ENCODE measurements around the gene SIRPG.
A peak's percentile ranks its signal among the peaks of the same experiment; 100 is the strongest.
"Not testable (repeated sequence)": the region's sequence is repeated elsewhere in the genome, so short reads cannot be mapped to it uniquely, and the experiment has no call there.

Gene SIRPG

DNA sequence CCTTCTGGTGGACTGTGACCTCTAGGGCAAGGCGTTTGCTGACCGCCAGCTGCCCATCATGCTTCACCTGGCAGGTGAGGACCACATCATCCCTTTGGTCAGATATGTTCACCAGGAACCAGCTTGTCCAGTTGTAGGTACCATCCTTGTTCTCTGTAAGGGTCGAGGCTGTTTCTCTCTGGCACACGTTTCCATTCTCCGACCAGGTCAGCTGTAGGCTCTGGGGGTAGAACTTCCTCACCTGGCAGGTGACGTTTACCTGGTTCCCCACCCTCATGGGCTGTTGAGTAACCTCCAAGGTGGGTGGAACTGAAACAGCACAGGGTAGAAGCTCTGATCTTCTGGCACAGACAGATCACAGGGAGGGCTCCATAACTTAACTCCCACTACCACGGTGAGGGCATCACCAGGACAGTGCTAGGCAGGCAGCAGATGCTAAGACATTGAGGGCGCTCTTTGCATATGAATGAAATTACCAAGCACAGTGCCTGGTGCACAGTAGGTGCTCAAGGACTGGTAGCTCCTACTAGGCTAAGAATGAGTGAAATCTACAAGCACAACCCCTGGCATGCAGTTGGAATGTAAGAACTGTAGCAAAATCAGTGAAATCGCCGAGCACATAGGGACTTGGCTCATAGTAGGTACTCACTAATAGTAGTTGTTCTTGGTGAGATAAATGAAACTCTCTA is 22.1 kb downstream of the SIRPG start:
- DNase-seq = no peak

DNA sequence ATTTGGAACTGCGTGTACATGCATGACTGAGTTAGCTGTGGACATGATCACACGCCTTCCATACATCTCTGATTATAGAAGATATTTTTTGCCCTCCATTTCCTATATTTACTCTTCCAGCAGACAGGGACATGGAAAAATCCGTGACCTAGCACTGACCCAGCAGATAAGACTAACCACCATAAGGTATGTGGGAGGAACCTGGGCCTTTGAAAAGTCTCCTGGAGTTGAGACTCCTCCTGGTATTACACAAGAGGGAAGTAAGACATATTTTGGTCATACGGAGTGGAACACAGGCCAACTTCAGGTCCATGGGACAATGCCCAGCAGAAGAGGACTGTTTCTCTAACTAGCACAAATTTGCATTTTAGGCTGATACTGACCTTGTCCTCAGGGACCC is 24.0 kb downstream of the SIRPG start:
- no peak for DNase-seq

DNA sequence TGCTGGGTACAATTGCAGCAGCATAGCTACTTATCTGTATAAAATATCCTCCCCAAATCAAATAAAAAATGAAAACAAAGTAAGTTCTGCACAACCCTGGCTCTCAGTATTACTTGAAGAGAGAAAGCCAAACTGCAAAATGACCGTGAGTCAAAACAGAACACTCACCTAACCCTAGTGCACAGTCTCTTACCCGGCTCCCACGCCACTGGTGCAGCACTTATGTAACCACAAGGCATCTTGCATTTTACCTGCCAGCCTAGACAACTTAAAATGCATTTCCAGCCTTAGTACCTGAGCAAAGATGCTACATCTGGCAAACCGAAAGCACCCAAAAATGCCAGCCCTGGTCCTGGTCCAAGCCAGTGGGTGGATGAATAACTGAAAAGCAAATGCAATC is 25.4 kb downstream of the SIRPG start:
- DNase-seq = no peak

DNA sequence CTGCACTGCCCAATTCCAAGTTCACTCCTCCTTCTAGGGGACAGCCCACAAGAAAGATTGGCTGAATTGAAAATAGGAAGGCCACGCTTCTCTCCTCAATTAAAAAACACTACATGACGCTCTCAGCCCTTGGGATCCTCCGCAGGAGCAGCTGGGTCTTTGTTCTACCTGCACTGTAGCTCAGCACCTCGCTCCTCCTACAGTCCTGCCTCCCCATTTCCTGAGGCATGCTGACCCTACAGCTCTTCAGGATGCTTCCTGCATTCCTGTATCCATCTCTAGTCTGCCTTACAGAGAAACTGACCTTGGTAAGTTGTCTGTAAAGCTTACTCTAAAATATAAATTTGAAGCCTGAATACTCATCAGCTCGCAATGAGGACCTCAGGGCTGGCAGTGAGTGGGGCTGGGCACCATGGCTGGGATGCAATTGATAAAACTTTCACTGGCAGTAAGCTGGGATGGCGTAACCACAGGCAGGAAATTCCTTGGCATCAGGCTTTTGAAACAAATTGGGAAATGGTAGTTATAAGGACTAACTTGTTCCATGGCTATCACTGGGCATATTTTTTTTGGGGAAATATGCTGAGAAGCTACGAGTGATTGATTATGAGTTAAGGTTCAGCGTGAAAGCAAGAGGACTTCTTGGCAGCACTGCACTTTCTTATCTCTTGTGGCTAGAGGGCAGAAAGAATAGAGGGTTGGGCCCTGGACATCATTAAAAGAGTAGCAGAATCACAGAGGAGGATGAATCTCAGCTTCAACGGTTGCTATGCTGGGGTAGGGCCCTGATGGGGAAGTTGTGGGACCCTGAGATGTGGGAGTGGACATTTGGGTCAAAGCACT is 26.0 kb downstream of the SIRPG start:
- no peak for DNase-seq

DNA sequence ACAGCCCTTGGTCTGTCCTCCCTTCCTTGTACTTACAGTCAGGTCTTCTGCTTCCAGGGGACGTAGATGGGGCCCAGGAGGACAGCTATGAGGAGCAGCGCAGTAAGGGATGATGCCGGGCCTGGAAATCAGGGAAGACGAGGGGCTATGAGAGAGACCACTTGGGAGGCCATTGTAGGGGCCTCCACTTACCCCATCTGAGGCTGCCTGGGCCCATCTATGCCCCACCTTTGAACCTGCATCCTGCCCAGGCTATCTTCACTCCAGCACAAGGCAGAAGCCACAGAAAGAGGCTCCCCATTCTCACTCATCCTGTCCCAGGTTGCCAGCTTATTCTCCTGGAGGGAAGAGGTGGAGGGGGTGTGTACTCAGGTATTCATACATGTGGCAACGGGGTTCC is 27.4 kb downstream of the SIRPG start:
- no peak for DNase-seq

DNA sequence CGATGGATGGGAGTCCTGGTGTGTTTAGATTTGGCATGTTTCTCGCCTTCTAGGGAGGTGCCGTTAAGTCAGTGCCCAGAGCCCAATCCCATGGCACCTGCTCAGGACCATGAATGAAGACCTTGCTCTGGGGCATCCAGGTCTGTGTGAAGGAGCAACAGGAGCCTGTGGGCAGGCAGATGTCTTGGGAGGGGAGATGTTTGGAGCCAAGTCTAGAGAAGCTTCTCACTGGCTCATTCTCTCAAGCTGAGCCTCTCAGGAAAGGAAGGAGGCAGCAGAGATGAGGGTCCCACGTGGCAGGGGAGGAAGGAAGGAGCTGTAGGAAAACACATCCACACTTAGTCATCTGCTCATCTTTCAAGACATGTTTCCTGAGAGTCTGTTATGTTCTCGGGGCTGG is 28.3 kb downstream of the SIRPG start:
- DNase-seq = no peak

DNA sequence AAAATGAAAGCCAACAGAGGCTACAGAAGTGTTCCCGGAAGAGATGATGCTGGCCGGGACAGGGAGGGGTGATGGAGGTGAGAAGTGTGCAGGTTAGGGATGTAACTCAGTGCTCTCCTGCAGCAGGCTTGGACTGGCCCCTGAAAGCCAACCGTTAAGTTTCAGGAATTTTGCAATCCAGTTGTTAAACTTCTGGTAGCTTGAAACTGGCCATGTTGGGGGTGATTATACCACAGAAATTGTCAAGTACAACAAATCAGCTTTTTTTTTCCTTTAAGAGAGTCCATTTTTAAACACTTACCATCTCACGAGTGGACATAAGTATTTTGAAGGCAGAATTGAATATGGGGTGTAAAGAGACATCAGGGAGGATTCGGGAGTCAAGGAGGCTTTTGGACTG is 29.0 kb downstream of the SIRPG start:
- DNase-seq = no peak

DNA sequence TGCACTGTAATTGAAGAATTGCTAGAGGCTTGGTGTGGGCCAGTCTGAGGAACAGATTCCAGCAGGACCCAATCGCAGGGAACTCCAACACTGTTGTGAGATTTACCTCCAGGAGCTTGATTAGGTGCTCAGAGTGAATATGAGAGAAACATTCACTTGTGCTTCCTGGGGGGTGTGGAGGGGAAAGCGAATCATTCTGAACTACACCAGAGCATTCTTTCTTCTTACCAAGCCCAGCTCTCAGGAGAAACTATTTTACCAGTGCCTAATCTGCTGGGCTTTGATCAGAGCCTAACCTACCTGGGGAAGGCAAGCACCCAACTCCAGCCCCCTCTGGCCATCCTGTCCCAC is 30.4 kb downstream of the SIRPG start:
- DNase-seq = no peak

DNA sequence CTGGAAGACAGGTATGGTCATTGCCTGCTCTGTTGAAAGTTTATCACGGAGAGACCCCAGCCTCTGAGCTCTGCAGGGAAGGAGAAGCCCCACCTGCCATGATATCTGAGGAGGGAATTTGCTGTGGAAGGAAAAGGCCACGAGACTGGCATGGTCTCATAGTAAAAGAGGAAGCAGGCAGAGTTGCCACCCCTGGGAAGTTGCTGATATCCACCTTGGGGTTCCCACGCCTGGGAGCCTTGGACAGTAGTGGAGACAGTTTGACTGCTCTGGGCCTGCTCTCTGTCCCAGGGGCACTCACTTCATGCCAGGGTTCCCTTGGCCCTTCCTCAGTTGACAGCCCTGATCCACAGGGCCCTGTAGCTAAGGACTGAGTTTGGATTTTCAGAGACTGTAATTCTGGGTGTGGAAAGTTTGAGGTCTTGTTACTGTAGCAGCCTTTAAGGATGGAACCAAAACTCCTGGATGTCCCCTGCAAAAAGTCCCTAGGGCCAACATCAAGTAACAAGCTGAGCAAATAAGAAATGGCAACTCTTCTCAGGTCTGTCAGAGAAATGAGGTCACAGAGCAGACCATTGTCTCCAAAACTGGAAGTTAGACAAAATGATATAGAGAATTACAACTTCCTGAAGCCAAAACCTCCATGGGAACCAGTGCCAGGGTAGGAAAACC is 30.9 kb downstream of the SIRPG start:
- DNase-seq = peak; percentile 16 to 64

DNA sequence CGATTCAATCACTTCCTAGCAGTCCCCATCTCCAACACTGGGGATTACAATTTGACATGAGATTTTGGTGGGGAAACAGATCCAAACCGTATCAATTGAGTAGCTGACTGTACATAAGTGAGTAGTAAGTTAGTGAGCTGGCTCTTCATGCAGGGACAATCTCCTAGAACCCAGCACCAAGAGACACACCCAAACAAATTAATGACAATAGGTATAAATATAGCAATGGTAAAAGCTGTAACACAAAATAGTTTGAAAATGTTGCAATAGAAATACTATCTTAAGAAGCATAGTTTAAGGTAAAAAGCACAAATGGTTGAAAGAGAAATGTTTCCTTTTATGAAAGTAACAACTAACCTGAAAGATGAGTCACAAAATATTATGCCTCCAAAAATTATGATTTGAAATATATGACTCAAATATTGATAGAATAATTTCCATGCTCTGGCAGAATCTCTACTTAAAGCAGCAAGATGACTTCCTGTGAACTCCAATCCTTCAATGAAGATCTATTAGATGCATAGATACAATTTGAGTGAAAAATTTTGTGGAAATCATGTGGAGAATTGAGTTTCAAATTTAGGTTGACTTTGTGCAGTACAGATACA is 32.4 kb downstream of the SIRPG start:
- DNase-seq = peak in 1 of 2 donors; percentile 0

DNA sequence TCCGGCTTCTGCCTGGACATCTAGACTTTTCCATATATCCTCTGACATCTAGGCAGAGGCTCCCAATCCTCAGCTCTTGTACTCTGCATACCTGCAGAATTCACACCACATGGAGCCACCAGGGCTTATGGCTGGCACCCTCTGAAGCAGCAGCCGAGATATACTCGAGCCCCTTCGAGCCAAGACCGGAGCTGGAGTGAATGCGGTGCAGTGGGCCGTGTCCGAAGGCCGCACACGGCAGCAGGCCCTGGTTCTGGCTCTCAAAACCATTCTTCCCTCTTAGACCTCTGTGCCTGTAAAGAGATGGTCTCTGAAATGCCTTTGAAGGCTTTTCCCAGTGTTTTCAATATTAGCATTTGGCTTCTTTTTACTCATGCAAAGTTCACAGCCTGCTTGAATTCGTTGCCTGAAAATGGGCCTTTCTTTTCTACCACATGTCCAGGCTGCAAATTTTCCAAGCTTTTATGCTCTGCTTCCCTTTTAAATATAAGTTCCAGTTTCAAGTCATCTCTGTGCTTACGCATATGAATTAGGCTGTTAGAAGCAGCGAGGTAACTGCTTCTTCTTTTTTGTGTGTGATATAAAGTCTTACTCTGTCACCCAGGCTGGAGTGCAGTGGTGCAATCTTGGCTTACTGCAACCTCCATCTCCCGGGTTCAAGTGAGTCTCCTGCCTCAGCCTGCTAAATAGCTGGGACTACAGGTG is 33.9 kb downstream of the SIRPG start:
- DNase-seq = peak; percentile 67 to 82

DNA sequence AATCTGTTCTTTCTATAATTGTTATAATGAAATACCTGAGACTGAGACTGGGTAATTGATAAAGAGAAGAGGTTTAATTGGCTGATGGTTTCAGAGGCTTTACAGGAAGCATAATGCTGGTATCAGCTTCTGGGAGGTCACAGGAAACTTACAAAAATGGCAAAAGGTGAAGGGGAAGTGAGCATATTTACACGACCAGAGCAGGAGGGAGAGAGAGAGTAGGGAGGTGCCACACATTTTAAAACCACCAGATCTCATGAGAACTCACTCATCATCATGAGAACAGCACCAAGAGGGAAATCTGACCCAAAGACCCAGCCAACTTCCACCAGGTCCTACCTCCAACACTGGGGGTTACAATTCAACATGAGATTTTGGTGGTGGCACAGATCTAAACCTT is 35.1 kb downstream of the SIRPG start:
- peak in 1 of 2 donors; percentile 26 for DNase-seq

DNA sequence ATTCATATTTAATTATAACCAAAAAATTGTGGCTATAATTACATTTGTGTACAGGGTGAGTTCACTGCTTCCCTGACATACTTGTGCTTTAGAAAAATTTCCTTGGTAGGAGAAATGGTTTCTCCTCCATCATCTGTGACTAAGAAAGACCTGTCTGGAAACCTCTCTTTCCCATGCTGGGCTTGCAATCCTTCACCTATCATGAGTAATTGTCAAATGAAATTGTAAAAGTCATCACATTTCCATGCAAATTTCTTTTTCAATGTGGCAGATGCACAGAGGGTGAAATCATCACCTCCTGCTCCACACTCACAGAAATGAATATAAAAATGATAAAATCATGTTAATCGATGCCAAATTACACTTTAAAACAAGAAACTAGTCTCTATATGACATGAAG is 36.3 kb downstream of the SIRPG start:
- no peak for DNase-seq

DNA sequence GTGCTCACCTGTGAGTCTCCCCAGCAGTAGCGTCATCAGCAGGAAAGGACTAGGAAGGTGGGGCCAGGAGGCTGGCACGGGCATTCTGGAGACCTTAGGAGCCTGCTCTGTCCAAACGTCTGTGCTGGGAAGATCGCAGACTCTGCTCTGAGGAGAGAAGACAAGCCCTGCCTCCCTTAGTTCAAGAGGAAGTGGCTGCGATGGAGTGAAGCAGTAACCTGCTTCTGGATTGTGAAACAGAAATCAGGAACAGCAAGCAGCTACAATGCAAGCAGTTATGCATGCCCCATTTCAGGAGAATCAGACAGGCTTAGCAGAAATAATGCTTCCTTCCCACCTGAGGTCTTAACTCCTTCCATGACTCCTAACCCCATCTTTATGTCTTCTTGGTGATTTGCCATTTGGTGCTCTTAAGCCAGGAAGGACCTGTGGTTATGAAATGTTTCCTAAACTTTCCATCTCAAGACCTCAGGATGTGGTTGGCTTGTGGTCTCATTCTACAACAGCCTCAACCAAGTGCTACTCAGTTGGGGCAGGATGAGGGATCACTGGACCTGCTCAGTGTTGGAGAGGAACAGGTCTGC is 37.6 kb downstream of the SIRPG start, which contains the start of gene SIRPB1:
Gene SIRPB1 (minus strand): TSS at position 149 of the 584 bp plus-strand sequence. CDS start 65 bp downstream, at position 84.
- DNase-seq = peak; percentile 58 to 68

DNA sequence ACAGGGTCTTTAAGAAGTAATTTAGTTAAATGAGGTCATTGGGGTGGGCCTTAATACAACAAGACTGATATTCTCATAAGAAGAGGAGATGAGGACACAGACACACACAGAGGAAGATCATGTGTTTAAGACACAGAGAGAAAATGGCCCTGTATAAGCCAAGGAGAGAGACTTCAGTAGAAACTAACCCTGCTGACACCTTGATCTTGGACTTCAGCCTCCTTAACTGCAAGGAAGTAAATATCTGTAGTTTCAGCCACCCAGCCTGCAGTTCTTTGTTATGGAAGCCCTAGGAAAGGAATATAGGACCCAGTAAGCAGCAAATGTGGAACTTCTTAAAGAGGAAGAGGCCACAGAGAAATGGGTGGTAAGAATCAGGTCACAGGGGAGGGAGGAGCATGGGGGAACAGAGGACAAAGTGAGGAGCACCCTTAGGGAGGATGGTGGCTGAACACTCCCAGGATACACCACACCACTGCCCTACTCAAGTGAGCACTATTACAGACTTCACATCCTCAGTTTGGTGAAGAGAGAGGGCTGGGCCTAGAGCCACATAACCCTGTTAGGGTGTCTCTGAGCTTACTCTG is 38.5 kb downstream of the SIRPG start:
- peak; percentile 55 for DNase-seq

DNA sequence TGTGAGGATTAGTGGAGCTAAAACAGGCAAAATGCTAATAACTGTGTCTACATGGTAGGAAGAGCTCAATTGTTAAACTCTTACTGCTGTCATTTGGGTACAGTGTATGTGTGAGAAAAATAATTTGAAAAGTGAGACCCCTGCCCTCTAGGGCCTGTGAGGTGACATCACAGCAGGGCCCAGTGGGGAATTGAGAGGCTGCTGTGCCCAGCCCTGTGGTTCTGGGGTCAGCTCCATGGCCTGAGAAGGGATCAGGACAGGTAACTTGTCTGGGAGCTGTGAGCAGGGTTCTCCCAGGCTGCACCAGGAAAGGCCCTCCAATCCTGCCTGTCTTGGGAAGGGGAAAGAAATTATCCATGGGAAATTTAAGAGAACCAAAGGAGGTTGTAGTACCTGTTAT is 39.1 kb downstream of the SIRPG start:
- no peak for DNase-seq

DNA sequence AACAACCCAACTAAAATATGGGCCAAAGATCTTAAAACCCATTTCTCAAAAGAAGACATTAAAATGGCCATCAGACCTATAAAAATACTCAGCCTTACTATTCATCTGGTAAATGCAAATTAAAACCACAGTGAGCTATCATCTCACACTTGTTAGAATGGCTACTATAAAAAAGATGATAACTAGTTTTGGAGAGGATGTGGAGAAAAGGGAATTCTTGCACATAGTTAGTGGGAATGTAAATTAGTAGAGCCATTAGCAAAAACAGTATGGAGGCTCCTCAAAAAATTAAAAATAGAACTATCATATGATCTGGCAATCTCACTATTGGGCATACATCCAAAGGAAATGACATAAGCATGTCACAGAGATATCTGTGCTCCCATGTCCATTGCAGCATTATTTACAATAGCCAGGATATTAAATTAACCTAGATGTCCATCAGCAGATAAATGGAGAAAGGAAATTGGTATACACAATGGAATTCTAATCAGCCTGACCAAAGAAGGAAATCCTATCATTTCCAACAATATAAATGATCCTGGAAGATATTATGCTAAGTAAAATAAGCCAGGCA is 40.6 kb downstream of the SIRPG start:
- peak; percentile 1 to 46 for DNase-seq

DNA sequence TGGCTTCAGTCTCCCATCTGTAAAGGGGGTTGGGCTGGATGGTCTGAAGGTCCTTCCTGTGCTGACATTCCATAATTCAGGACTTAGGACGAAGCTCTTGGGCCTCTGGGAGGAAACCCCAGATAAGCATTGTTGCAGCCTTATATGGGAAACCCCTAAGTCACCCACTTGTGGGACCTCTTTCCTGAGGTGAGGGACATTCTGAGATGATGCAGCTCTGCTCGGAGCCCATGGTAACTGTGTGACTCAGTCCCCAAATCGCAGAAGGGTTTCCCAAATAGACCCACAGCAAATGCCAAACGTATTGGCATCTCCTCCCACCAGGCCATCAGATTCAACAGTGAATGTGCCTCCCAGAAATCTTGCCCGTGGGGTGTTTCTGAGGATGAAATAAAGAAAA is 47.2 kb downstream of the SIRPG start:
- DNase-seq = not testable (repeated sequence)

DNA sequence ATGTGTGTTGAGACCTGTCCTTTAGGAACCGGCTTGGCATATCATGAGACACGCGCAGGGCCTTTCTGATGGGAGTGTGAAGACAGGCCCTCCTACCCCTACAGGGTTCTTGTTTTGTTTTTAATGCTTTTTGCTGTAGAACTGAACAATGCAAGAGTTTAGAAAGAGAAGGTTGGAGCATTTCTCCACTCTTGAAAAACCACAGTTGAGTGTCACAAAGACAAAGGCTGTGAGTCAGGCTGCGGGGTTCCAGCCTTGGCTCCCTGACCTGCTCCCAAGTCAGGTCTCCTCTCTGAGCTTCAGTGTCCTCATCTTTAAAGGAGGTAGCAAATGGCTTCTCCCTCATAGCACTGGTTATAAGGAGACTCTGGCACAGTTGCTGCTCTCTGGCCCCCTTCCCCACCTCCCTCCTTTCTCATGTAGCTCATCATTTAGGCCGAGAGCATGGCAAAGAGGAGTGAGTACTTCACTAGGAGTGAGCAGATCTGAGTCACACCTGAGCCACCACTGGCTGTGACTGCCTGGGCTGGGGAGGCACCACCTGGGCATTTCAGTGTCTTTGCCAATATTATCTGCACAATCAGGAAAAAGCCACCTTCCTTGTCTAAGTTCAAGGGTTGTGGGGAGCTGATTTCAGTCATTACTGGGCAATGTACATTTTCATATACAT is 48.8 kb downstream of the SIRPG start:
- not testable (repeated sequence) for DNase-seq

DNA sequence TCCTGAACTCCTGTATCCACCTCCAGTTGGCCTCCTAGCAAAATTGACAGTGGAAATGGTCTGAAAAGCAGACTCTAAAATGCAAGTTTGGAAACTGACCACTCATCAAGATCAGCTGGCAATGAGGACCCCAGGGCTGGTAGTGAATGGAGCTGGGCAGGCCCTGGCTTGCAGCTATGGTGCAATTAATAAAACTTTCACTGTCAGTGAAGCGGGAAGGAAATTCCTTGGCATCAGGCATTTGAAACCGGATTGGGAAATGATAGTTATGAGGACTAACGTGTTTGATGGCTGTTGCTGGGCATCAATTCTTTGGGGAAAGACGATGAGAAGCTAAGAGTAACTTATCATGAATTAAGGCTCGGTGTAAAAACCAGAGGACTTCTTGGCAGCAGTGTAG is 56.8 kb downstream of the SIRPG start:
- DNase-seq = no peak

DNA sequence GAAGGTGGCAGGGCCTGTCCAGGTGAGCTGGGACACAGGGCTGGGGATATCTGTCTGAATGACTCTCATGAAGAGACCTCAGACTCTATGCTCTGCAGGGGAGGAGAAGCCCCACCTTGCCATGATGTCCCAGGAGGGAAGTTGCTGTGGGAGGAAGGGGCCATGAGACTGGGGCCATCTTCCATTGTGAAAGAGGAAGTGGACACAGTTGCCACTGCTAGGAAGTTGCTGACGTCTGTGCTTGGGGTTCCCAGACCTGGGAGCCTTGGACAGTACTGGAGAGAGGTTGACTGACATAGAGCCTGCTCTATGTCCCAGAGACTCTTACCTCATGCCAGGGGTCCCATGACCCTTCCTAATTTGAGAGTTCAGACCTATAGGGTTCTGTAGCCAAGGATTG is 62.2 kb downstream of the SIRPG start:
- DNase-seq = no peak

Measured in inflammatory macrophage treated with lipopolysaccharide for 1 hour (primary cell).